CD1c-positive myeloid dendritic cell (primary cell): ENCODE results near the gene FREM2.

Experiments used
- DNase-seq: peaks from one replicate; pipeline ENCODE4 v3.0.0-alpha.2; 2016; ENCODE audit errors: extremely low spot score

Gene FREM2

GRCh38 chr13:38685974-38686576 is 802 bp upstream of the FREM2 start:
- DNase-seq, result no peak

GRCh38 chr13:38687246-38688229 is 661 bp downstream of the FREM2 start:
- DNase-seq, result no peak

GRCh38 chr13:38688674-38689073 is 1.8 kb downstream of the FREM2 start:
- DNase-seq, result no peak

GRCh38 chr13:38690231-38690630 is 3.4 kb downstream of the FREM2 start:
- no peak for DNase-seq

GRCh38 chr13:38693168-38693567 is 6.3 kb downstream of the FREM2 start:
- DNase-seq, result no peak

- DNase-seq, result no peak
Measured at GRCh38 chr13:38693641-38694040, 6.8 kb downstream of the FREM2 start.

- no peak for DNase-seq
Measured at GRCh38 chr13:38697197-38697596, 10.3 kb downstream of the FREM2 start.

- DNase-seq, result no peak
Measured at GRCh38 chr13:38697628-38698333, 10.9 kb downstream of the FREM2 start.

GRCh38 chr13:38700051-38700450 is 13.2 kb downstream of the FREM2 start:
- DNase-seq, result no peak

- DNase-seq, result no peak
Measured at GRCh38 chr13:38702669-38703068, 15.8 kb downstream of the FREM2 start.

- no peak for DNase-seq
Measured at GRCh38 chr13:38703255-38703654, 16.4 kb downstream of the FREM2 start.

- DNase-seq, result no peak
Measured at GRCh38 chr13:38705365-38705764, 18.5 kb downstream of the FREM2 start.

- no peak for DNase-seq
Measured at GRCh38 chr13:38707460-38707859, 20.6 kb downstream of the FREM2 start.

GRCh38 chr13:38713046-38713445 is 26.2 kb downstream of the FREM2 start:
- no peak for DNase-seq

- no peak for DNase-seq
Measured at GRCh38 chr13:38718374-38718773, 31.5 kb downstream of the FREM2 start.

GRCh38 chr13:38730332-38730731 is 43.5 kb downstream of the FREM2 start:
- DNase-seq, result no peak

- DNase-seq, result no peak
Measured at GRCh38 chr13:38733146-38733545, 46.3 kb downstream of the FREM2 start.

GRCh38 chr13:38735665-38736440 is 49.0 kb downstream of the FREM2 start:
- no peak for DNase-seq

- DNase-seq, result no peak
Measured at GRCh38 chr13:38743466-38743865, 56.6 kb downstream of the FREM2 start.

- DNase-seq, result no peak
Measured at GRCh38 chr13:38752686-38753085, 65.8 kb downstream of the FREM2 start.

GRCh38 chr13:38753878-38754277 is 67.0 kb downstream of the FREM2 start:
- no peak for DNase-seq

- no peak for DNase-seq
Measured at GRCh38 chr13:38755793-38756192, 68.9 kb downstream of the FREM2 start.
